A549 (cell line): ENCODE data around the gene FBF1.

Experiments used
- CEBPB ChIP-seq, 2 experiments: fragments of >200 bp in 1 of 2; sonication (Bioruptor Twin) in 1 of 2; formaldehyde crosslinking in 1 of 2; IDR thresholded peaks; 2 replicates each; pipeline ENCODE4 v1.6.1; 2012 to 2016
- CTCF ChIP-seq: fragments of >200 bp; sonication (Bioruptor Twin); formaldehyde crosslinking; IDR thresholded peaks from 3 replicates; pipeline ENCODE4 v1.5.1; 2016
- JUNB ChIP-seq: fragments of >200 bp; sonication (Bioruptor Twin); formaldehyde crosslinking; IDR thresholded peaks from 2 replicates; pipeline ENCODE4 v1.6.1; 2016
- POLR2AphosphoS2 ChIP-seq: conservative IDR thresholded peaks from 2 replicates; pipeline ENCODE4 v1.6.1; 2012; ENCODE audit warnings: low read length, improper control_type of control experiment, inconsistent platforms
- RCOR1 ChIP-seq: fragments of 150-350 bp; IDR thresholded peaks from 2 replicates; pipeline ENCODE4 v1.6.1; 2014; ENCODE audit warnings: antibody characterized with exemption, low read length, low read depth
- SMC3 ChIP-seq: fragments of >200 bp; sonication (Bioruptor Twin); formaldehyde crosslinking; IDR thresholded peaks from 3 replicates; pipeline ENCODE4 v1.6.1; 2018; ENCODE audit warnings: inconsistent platforms

- TF ChIP-seq CTCF (peak; percentile 32), SMC3 (0 out of 3 replicates have a peak, but pooled peaks have one; percentile 6), RCOR1 (no peak), CEBPB (IDR thresholded peaks at IDR 0.05) (no peak), POLR2AphosphoS2 (no peak), JUNB (no peak)
Measured at GRCh38 chr17:75927286-75927922, 13.4 kb downstream of the FBF1 start.
